Keratinocyte (primary cell): Measurements from ENCODE around the gene SEPTIN10. TPM values are rescaled to one million over a fixed set of nuclear protein-coding genes. Genes with fewer than 3 reads are reported as not detected.

Experiments
- DNase-seq: peaks from one replicate; pipeline ENCODE4 v3.0.0-alpha.2; 2011; ENCODE audit warnings: low read depth, missing footprints, low spot score
- FAIRE-seq: peaks from 2 replicates; lab custom pipeline; 2011; peaks lifted over from hg19 to GRCh38; lab: Jason Lieb, UNC
- H2AFZ ChIP-seq: 2 replicates; pipeline ENCODE4 v1.6.0; 2012; ENCODE audit warnings: low read length, control low read depth, inconsistent platforms; ENCODE audit not compliant: control insufficient read depth
- H3K27ac ChIP-seq: 2 replicates; pipeline ENCODE4 v1.5.1; 2011; ENCODE audit warnings: low read length; ENCODE audit not compliant: control insufficient read depth, insufficient read depth
- H3K27me3 ChIP-seq: 3 replicates; pipeline ENCODE4 v1.6.0; 2011; ENCODE audit warnings: low read length; ENCODE audit not compliant: control insufficient read depth, insufficient read depth; ENCODE audit errors: extremely low read depth
- H3K36me3 ChIP-seq, 2 experiments: 2 replicates in 1 of 2; 3 replicates in 1 of 2; pipeline ENCODE4 v1.5.1; 2011; ENCODE audit warnings: low read length in 2 of 2, mild to moderate bottlenecking in 1 of 2; ENCODE audit not compliant: control insufficient read depth in 2 of 2, insufficient read depth in 2 of 2; ENCODE audit errors: extremely low read depth in 1 of 2
- H3K4me1 ChIP-seq: 3 replicates; pipeline ENCODE4 v1.5.1; 2011; ENCODE audit warnings: low read length; ENCODE audit not compliant: control insufficient read depth, insufficient read depth; ENCODE audit errors: extremely low read depth
- H3K4me2 ChIP-seq: 3 replicates; pipeline ENCODE4 v1.6.0; 2011; ENCODE audit warnings: low read depth, low read length; ENCODE audit not compliant: control insufficient read depth, insufficient read depth; ENCODE audit errors: extremely low read depth
- H3K4me3 ChIP-seq, 3 experiments: fragments of 200-600 bp in 1 of 3; sonication (generic) in 1 of 3; 2 replicates in 2 of 3; 3 replicates in 1 of 3; pipeline ENCODE4 v1.5.1; 2011 to 2016; ENCODE audit warnings: low read length in 3 of 3, mild to moderate bottlenecking in 3 of 3, control low read depth in 2 of 3, inconsistent platforms in 1 of 3, low read depth in 1 of 3, mixed read lengths in 1 of 3, mixed run types in 1 of 3, moderate library complexity in 1 of 3; ENCODE audit not compliant: control insufficient read depth in 2 of 3, insufficient read depth in 2 of 3; ENCODE audit errors: extremely low read depth in 1 of 3
- H3K79me2 ChIP-seq: 2 replicates; pipeline ENCODE4 v1.6.0; 2012; ENCODE audit warnings: low read length; ENCODE audit not compliant: control insufficient read depth, insufficient read depth
- H3K9ac ChIP-seq: 3 replicates; pipeline ENCODE4 v1.6.0; 2011; ENCODE audit warnings: low read length; ENCODE audit not compliant: control insufficient read depth, insufficient read depth; ENCODE audit errors: extremely low read depth
- H3K9me1 ChIP-seq: 3 replicates; pipeline ENCODE4 v1.6.0; 2011; ENCODE audit warnings: low read length; ENCODE audit not compliant: control insufficient read depth, insufficient read depth; ENCODE audit errors: extremely low read depth
- H3K9me3 ChIP-seq: 2 replicates; pipeline ENCODE4 v1.5.1; 2012; ENCODE audit warnings: low read depth, low read length; ENCODE audit not compliant: control insufficient read depth
- H4K20me1 ChIP-seq: 3 replicates; pipeline ENCODE4 v1.6.0; 2011; ENCODE audit warnings: low read length; ENCODE audit not compliant: control insufficient read depth, insufficient read depth; ENCODE audit errors: extremely low read depth
- CTCF ChIP-seq, 3 experiments: IDR thresholded peaks in 1 of 3; conservative IDR thresholded peaks in 1 of 3; optimal IDR thresholded peaks in 1 of 3; 2 replicates in 2 of 3; 3 replicates in 1 of 3; pipeline versions ENCODE3 to v1.5.1; 2011; ENCODE audit warnings: low read length in 3 of 3, mild to moderate bottlenecking in 3 of 3, moderate library complexity in 2 of 3, control low read depth in 1 of 3, inconsistent platforms in 1 of 3; ENCODE audit not compliant: insufficient read depth in 2 of 3; ENCODE audit errors: extremely low read depth in 1 of 3
- EZH2 ChIP-seq: IDR thresholded peaks from one replicate; pipeline ENCODE4 v1.6.1; 2012; ENCODE audit warnings: inconsistent platforms, mild to moderate bottlenecking, low read length, moderate library complexity
- dilution Hi-C: fragments of 300-500 bp; cut with MboI; formaldehyde crosslinking; loops from one replicate; pipeline ENCODE4 v1.7.0; 2020; ENCODE audit warnings: low sequenced_read_pairs; ENCODE audit not compliant: extremely low pct_ligation_motif_present
- polyA minus RNA-seq, 3 experiments: library from RNA; depleted of rRNA, polyadenylated mRNA; stranded (reverse); fragments of >200 nt; gene quantifications; 1 replicate in 1 of 3; 2 replicates in 1 of 3; 3 replicates in 1 of 3; pipeline ENCODE4 v1.2.3, GENCODE V29; 2011
- polyA plus RNA-seq, 5 experiments: library from polyadenylated mRNA; depleted of rRNA in 3 of 5; stranded (reverse) in 3 of 5; stranded (forward) in 1 of 5; unstranded in 1 of 5; fragments of >200 nt; gene quantifications; 1 replicate in 1 of 5; 2 replicates in 3 of 5; 3 replicates in 1 of 5; pipeline versions ENCODE4 v1.2.1 to v1.2.3, GENCODE V29; 2011 to 2012; ENCODE audit warnings: missing spikeins in 2 of 5, low read depth in 1 of 5, low replicate concordance in 1 of 5

The SEPTIN10 gene
- polyA plus RNA-seq (44.9 to 72.6 TPM (median 71.8 TPM) in 3 replicates), polyA minus RNA-seq (10.3 to 54.1 TPM (median 27.0 TPM) in 3 replicates)
- 68.7 TPM for polyA plus RNA-seq (2011; ENCODE audit: low read depth)
- polyA plus RNA-seq (2011; cell fraction: cytosol; rRNA removed) = 62.6 and 94.0 TPM in 2 replicates
- 53.4 and 58.7 TPM in 2 replicates for polyA plus RNA-seq (2011; cell fraction: nucleus; rRNA removed)
- 36.9 and 65.6 TPM in 2 replicates for polyA plus RNA-seq (2012; ENCODE audit: low replicate concordance)
- polyA minus RNA-seq (2011; cell fraction: cytosol; rRNA and poly(A)+ RNA removed) = 56.6 TPM
- 21.1 and 45.1 TPM in 2 replicates for polyA minus RNA-seq (2011; cell fraction: nucleus; rRNA and poly(A)+ RNA removed)

GRCh38 chr2:109613922-109614714, at the start of gene SEPTIN10, which contains the start of gene SOWAHC:
Gene SEPTIN10, minus strand, starts transcription at chr2:109613966. Its CDS starts 139 bp downstream, at chr2:109613827.
Gene SOWAHC, plus strand, starts transcription at chr2:109614364. Its CDS starts 126 bp downstream, at chr2:109614490.
- Histone ChIP-seq H3K4me1 (peaks cover 35% of the 10 kb centered on the region), H2AFZ (peak within 1 kb of the TSS; percentile 8), H3K79me2 (peaks cover 84% of the 10 kb centered on the region), H4K20me1 (peaks cover 12% of the 10 kb centered on the region), H3K9me1 (no peaks in the 10 kb centered on the region), H3K9me3 (no peaks in the 10 kb centered on the region), H3K4me2 (peak within 1 kb of the TSS; percentile 94), H3K27me3 (no peaks in the 10 kb centered on the region), H3K27ac (peak within 1 kb of the TSS; percentile 93), H3K36me3 (peaks cover 0 to under 1% of the 10 kb centered on the region in 2 experiments), H3K9ac (peak within 1 kb of the TSS; percentile 91), H3K4me3 (peak within 1 kb of the TSS; percentile 77 to 100 (median 98))
- TF ChIP-seq EZH2 = no peak
- DNase-seq = peak; percentile 88
- peak; percentile 72 for FAIRE-seq
- dilution Hi-C loops = no loop called here

- dilution Hi-C loops = no loop called here
- Histone ChIP-seq H3K4me3 (no peak overlapping the region), H3K4me2 (peak overlapping the region; percentile 66), H3K36me3 (no peaks in the 10 kb centered on the region), H3K9me3 (no peaks in the 10 kb centered on the region), H2AFZ (no peak overlapping the region), H3K27me3 (no peaks in the 10 kb centered on the region), H3K79me2 (no peaks in the 10 kb centered on the region), H3K27ac (no peak overlapping the region), H3K9me1 (no peaks in the 10 kb centered on the region), H3K4me1 (peaks cover 15% of the 10 kb centered on the region), H3K9ac (no peak overlapping the region), H4K20me1 (no peaks in the 10 kb centered on the region)
- peak; percentile 60 for FAIRE-seq
- no peak for DNase-seq
- TF ChIP-seq CTCF (optimal IDR thresholded peaks at IDR 0.05 in 1 of 3, IDR thresholded peaks at IDR 0.05 in 1 of 3, conservative IDR thresholded peaks at IDR 0.05 in 1 of 3; ENCODE audit: extremely low read depth in 1 of 3, insufficient read depth in 2 of 3, low read length in 3 of 3) = peak; percentile 8 to 57 (median 35)
- TF ChIP-seq EZH2 = no peak
Measured at GRCh38 chr2:109662889-109663288, 49.1 kb upstream of the SEPTIN10 start.
